GM12878 (cell line): Measurements from ENCODE around the gene ZCCHC24.

Source experiments
- NR2C1 ChIP-seq: fragments of 450-650 bp; IDR thresholded peaks from 2 replicates; pipeline ENCODE4 v1.6.1; 2017; ENCODE audit warnings: antibody characterized with exemption, mild to moderate bottlenecking, moderate library complexity
- POLR2AphosphoS5 ChIP-seq: IDR thresholded peaks from 2 replicates; pipeline ENCODE4 v1.6.1; 2011; ENCODE audit warnings: mild to moderate bottlenecking, low read length, inconsistent platforms
- SREBF1 ChIP-seq: IDR thresholded peaks from 2 replicates; pipeline ENCODE4 v1.6.1; 2012; ENCODE audit warnings: mild to moderate bottlenecking, low read length
- SREBF2 ChIP-seq: IDR thresholded peaks from 2 replicates; pipeline ENCODE4 v1.6.1; 2012; ENCODE audit warnings: mild to moderate bottlenecking, low read length
- ZNF24 ChIP-seq: fragments of 450-650 bp; IDR thresholded peaks from 2 replicates; pipeline ENCODE4 v1.6.1; 2017; ENCODE audit warnings: antibody characterized with exemption, mild to moderate bottlenecking
- TF ChIP-seq, protein P1 (sequence below), 3 experiments: IDR thresholded peaks in 2 of 3; conservative IDR thresholded peaks in 1 of 3; 2 replicates each; pipeline ENCODE4 v1.5.1; 2011; ENCODE audit warnings: low read depth in 3 of 3, low read length in 3 of 3, mild to moderate bottlenecking in 3 of 3, control low read depth in 2 of 3, moderate library complexity in 2 of 3, inconsistent platforms in 1 of 3, mixed read lengths in 1 of 3; ENCODE audit not compliant: control insufficient read depth in 2 of 3, insufficient read depth in 1 of 3; ENCODE audit errors: extremely low read depth in 1 of 3

DNA sequence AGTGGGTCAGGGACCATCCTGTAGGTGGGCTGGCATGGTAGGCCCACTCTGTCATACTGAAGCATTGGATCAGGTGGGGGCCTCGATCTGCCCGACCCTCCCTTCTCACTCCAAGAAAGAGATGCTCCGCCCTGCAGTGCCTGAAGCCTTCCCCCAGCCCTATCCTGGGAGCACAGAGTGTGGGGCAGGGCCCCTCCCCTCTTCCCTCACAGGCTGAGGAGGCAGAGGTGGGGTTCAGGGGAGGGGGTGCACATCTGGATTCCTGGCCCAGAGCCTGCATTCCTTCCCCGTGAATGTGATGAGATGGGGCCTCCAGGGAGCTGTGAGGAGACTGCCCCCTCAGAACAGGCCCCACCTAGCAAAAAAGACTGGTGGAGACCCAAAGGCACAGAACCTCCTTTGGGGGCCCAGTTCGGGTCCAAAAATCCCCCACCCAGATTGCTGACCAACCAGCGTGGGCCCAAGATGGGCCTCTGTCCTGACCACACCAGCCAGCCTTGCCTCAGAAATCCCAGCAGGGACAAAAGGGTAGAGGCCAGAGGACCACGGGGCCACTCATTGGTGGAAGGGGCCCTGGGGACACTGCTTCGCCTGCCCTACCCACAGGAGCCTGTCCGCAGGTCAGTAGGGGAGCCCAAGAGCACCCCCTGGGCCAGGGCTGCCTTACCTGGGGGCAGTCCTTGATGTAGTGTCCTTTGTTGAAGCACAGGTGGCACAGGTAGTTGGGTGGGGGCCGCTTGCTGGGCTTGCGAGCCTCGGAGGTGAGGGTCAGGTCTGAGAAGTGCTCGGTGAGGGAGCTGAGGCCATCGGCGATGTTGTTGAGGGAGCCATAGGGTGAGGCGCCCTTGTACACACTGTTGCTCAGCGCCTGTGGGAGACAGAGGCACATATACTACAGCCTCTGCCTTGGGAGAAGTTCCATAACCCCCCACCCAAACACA is 13.3 kb downstream of the ZCCHC24 start:
- TF ChIP-seq NR2C1 (no peak), ZNF24 (no peak), SREBF2 (no peak), POLR2AphosphoS5 (no peak), SREBF1 (no peak)
- TF ChIP-seq, protein P1, sequence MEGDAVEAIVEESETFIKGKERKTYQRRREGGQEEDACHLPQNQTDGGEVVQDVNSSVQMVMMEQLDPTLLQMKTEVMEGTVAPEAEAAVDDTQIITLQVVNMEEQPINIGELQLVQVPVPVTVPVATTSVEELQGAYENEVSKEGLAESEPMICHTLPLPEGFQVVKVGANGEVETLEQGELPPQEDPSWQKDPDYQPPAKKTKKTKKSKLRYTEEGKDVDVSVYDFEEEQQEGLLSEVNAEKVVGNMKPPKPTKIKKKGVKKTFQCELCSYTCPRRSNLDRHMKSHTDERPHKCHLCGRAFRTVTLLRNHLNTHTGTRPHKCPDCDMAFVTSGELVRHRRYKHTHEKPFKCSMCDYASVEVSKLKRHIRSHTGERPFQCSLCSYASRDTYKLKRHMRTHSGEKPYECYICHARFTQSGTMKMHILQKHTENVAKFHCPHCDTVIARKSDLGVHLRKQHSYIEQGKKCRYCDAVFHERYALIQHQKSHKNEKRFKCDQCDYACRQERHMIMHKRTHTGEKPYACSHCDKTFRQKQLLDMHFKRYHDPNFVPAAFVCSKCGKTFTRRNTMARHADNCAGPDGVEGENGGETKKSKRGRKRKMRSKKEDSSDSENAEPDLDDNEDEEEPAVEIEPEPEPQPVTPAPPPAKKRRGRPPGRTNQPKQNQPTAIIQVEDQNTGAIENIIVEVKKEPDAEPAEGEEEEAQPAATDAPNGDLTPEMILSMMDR (IDR thresholded peaks at IDR 0.05 in 2 of 3, conservative IDR thresholded peaks at IDR 0.05 in 1 of 3; ENCODE audit: control insufficient read depth in 2 of 3, extremely low read depth in 1 of 3, insufficient read depth in 1 of 3, low read depth in 3 of 3, low read length in 3 of 3) = no peak
